ENCODE results near the gene PROCA1.

Gene PROCA1

DNA sequence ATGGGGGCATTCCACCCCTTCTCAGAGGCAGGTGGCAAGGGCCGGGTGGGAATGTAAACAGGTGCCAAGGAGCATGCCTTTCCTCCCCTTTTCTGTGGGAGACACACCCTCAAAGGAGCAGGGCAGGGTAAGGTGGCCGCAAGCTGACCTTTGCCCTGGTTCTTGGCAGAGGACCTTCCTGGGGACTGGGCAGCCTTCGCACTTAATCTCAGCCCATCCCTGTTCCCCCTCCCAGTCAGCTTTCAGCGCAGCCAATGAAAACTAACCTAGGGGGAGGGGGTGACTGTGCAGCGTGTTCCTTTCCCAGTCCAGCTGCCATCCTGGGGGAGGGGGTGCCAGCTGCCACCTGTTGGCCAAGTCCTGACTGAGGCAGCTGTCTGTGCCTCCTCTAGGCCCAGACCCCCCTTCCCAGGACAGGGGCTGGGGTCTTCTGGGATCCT is 34.9 kb upstream of the PROCA1 start:
- Histone ChIP-seq H3K9ac (ENCODE audit: low read depth, low read length, poor library complexity) (peak overlapping the region; percentile 9), H4K91ac (ENCODE audit: low read depth, low read length, poor library complexity) (no peak overlapping the region), H3K4me1 (ENCODE audit: control insufficient read depth in 2 of 2, insufficient read depth in 1 of 2, low read depth in 1 of 2, low read length in 2 of 2) (peaks cover 19 to 30% of the 10 kb centered on the region in 2 donors), H2BK12ac (ENCODE audit: low read length) (no peak overlapping the region), H3K36me3 (replicated peaks in 1 of 2; ENCODE audit: control insufficient read depth in 2 of 2, insufficient read depth in 2 of 2, low read length in 2 of 2) (peaks cover 50 to 72% of the 10 kb centered on the region in 2 donors), H3K23ac (ENCODE audit: low read depth, low read length, poor library complexity) (peak overlapping the region; percentile 40), H3K14ac (ENCODE audit: low read length) (no peak overlapping the region), H2BK15ac (ENCODE audit: low read length) (no peak overlapping the region), H3K4me2 (ENCODE audit: insufficient read depth, low read length, poor library complexity, severe bottlenecking) (peak overlapping the region; percentile 52), H3K79me1 (ENCODE audit: low read depth, low read length) (peaks cover 27% of the 10 kb centered on the region), H3K27me3 (ENCODE audit: control insufficient read depth in 3 of 3, insufficient read depth in 3 of 3, low read depth in 1 of 3, low read length in 3 of 3) (no peaks in the 10 kb centered on the region), H2AK5ac (ENCODE audit: low read depth, low read length) (no peak overlapping the region), H3K9me3 (replicated peaks in 1 of 2; ENCODE audit: control insufficient read depth in 2 of 2, insufficient read depth in 1 of 2, low read depth in 1 of 2, low read length in 2 of 2) (peaks cover 0 to 3% of the 10 kb centered on the region in 2 donors), H3K4ac (ENCODE audit: low read length) (no peak overlapping the region), H2AFZ (ENCODE audit: low read length) (no peak overlapping the region), H3K27ac (replicated peaks; ENCODE audit: low read length) (peak overlapping the region; percentile 72), H4K8ac (ENCODE audit: low read depth, low read length) (no peak overlapping the region), H2BK5ac (ENCODE audit: low read length) (peak overlapping the region; percentile 32), H3K4me3 (ENCODE audit: low read length in 2 of 2) (peak overlapping the region; percentile 9 to 74), H3K18ac (ENCODE audit: low read length) (peak overlapping the region; percentile 70), H2BK120ac (ENCODE audit: low read depth, low read length) (no peak overlapping the region)
- no CpG with 5 or more reads among the region's 5 CpGs for WGBS, 2 donors (ENCODE audit: extremely low coverage in 2 of 2, insufficient read length in 2 of 2, insufficient replicate concordance in 1 of 2)
- no peak for DNase-seq (ENCODE audit: low spot score)

DNA sequence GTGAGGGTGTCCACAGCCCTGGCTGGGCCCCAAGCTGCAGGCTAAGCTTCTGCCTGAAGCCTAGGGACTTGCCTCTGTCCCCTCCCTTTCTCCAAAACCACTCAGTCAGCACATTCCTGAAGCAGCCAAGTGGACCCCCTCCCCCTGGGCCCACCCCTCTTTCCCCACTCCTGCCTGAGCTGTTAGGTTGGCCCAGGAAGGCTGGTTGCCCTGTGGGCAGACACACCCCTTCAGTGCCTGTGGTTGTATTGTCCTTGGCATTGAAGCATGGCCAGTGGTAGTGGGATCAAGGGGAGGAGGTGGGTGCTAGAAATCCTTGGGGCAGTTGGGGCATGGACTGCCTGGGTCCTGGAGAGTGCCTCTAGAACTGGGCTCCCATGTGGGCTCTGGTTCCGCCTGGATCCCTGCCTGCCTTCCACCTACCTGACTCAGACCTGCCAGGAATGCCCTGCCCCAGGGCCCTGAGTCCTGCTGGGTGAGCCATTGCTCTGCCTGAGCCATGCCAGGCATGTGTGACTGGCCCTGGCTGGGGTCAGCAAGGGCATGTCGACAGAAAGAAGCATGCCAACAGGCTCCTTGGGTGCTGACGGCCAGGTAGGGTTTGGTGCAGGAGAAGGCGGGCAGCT is 34.2 kb upstream of the PROCA1 start:
- Histone ChIP-seq H2AFZ (ENCODE audit: low read length) (no peak overlapping the region), H3K4me1 (ENCODE audit: control insufficient read depth in 2 of 2, insufficient read depth in 1 of 2, low read depth in 1 of 2, low read length in 2 of 2) (peaks cover 19 to 30% of the 10 kb centered on the region in 2 donors), H4K91ac (ENCODE audit: low read depth, low read length, poor library complexity) (no peak overlapping the region), H2BK5ac (ENCODE audit: low read length) (peak overlapping the region; percentile 100), H3K14ac (ENCODE audit: low read length) (no peak overlapping the region), H3K18ac (ENCODE audit: low read length) (peak overlapping the region; percentile 100), H3K27me3 (ENCODE audit: control insufficient read depth in 3 of 3, insufficient read depth in 3 of 3, low read depth in 1 of 3, low read length in 3 of 3) (no peaks in the 10 kb centered on the region), H3K9ac (ENCODE audit: low read depth, low read length, poor library complexity) (peak overlapping the region; percentile 95), H3K79me1 (ENCODE audit: low read depth, low read length) (peaks cover 27% of the 10 kb centered on the region), H2BK12ac (ENCODE audit: low read length) (peak overlapping the region; percentile 65), H3K4me3 (ENCODE audit: low read length in 2 of 2) (peak overlapping the region; percentile 74 to 98), H3K4ac (ENCODE audit: low read length) (peak overlapping the region; percentile 13), H3K36me3 (replicated peaks in 1 of 2; ENCODE audit: control insufficient read depth in 2 of 2, insufficient read depth in 2 of 2, low read length in 2 of 2) (peaks cover 46 to 71% of the 10 kb centered on the region in 2 donors), H3K9me3 (replicated peaks in 1 of 2; ENCODE audit: control insufficient read depth in 2 of 2, insufficient read depth in 1 of 2, low read depth in 1 of 2, low read length in 2 of 2) (peaks cover 0 to 6% of the 10 kb centered on the region in 2 donors), H4K8ac (ENCODE audit: low read depth, low read length) (no peak overlapping the region), H2AK5ac (ENCODE audit: low read depth, low read length) (peak overlapping the region; percentile 100), H2BK120ac (ENCODE audit: low read depth, low read length) (peak overlapping the region; percentile 16), H3K4me2 (ENCODE audit: insufficient read depth, low read length, poor library complexity, severe bottlenecking) (peak overlapping the region; percentile 73), H3K27ac (replicated peaks; ENCODE audit: low read length) (peak overlapping the region; percentile 100), H2BK15ac (ENCODE audit: low read length) (peak overlapping the region; percentile 99), H3K23ac (ENCODE audit: low read depth, low read length, poor library complexity) (no peak overlapping the region)
- DNase-seq (ENCODE audit: low spot score) = no peak
- no CpG with 5 or more reads among the region's 4 CpGs for WGBS, 2 donors (ENCODE audit: extremely low coverage in 2 of 2, insufficient read length in 2 of 2, insufficient replicate concordance in 1 of 2)

DNA sequence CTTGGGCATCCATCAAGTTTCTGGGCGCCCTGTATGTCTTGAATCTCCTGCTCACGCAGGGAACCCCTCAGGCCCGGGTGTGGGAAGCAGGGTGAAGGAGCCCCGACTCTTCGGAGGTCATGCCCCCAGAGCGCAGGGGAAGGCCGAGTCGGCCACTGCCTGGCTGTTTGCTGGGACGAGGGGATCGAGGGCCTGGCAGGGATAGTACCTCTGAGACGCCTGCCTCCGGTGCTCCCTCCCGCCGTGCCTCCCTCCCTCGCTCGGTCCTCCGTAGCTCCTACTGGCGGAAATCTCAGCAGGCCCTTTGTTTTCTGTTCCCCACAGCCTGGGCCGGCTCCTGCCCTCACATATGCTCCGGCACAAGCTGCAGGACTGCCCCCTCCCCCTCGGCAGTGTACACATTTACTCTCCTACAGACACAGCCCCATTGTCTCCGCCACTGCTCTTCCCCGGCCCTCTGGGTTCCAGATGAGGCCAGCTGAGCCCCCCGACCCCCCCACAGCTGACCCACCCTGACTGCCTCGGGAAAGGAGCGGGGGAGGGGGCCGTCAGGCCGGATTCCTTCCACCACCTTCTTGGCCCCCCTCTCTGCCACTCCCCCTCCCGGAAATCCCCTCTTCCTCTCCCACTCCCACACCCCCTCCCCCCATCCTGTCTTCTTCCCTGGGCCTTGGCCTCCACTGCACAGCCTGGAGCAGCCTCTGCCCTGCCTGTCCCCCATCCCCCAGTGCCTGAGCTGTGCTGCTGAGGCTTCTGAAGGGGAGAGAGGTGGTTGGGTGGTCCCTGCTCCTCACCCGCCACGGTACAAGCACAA is 33.5 kb upstream of the PROCA1 start:
- H2BK12ac ChIP-seq (ENCODE audit: low read length) = peak overlapping the region; percentile 93
- no peak overlapping the region for H2AFZ ChIP-seq (ENCODE audit: low read length)
- H2BK5ac ChIP-seq (ENCODE audit: low read length) = peak overlapping the region; percentile 100
- peak overlapping the region; percentile 100 for H2AK5ac ChIP-seq (ENCODE audit: low read depth, low read length)
- H2BK15ac ChIP-seq (ENCODE audit: low read length) = peak overlapping the region; percentile 99
- peak overlapping the region; percentile 95 for H4K8ac ChIP-seq (ENCODE audit: low read depth, low read length)
- H3K9me3 ChIP-seq (replicated peaks in 1 of 2; ENCODE audit: control insufficient read depth in 2 of 2, insufficient read depth in 1 of 2, low read depth in 1 of 2, low read length in 2 of 2) = peaks cover 0 to 9% of the 10 kb centered on the region in 2 donors
- peak overlapping the region; percentile 93 for H3K4ac ChIP-seq (ENCODE audit: low read length)
- H3K14ac ChIP-seq (ENCODE audit: low read length) = peak overlapping the region; percentile 91
- H4K91ac ChIP-seq (ENCODE audit: low read depth, low read length, poor library complexity) = peak overlapping the region; percentile 66
- H3K4me1 ChIP-seq (ENCODE audit: control insufficient read depth in 2 of 2, insufficient read depth in 1 of 2, low read depth in 1 of 2, low read length in 2 of 2) = peaks cover 19 to 26% of the 10 kb centered on the region in 2 donors
- peak; percentile 62 for DNase-seq (ENCODE audit: low spot score)
- no peaks in the 10 kb centered on the region for H3K27me3 ChIP-seq (ENCODE audit: control insufficient read depth in 3 of 3, insufficient read depth in 3 of 3, low read depth in 1 of 3, low read length in 3 of 3)
- H3K9ac ChIP-seq (ENCODE audit: low read depth, low read length, poor library complexity) = peak overlapping the region; percentile 95
- H3K79me1 ChIP-seq (ENCODE audit: low read depth, low read length) = peaks cover 27% of the 10 kb centered on the region
- H3K18ac ChIP-seq (ENCODE audit: low read length) = peak overlapping the region; percentile 100
- H3K27ac ChIP-seq (replicated peaks; ENCODE audit: low read length) = peak overlapping the region; percentile 100
- H2BK120ac ChIP-seq (ENCODE audit: low read depth, low read length) = peak overlapping the region; percentile 100
- no CpG with 5 or more reads among the region's 31 CpGs for WGBS, 2 donors (ENCODE audit: extremely low coverage in 2 of 2, insufficient read length in 2 of 2, insufficient replicate concordance in 1 of 2)
- peak overlapping the region; percentile 73 for H3K4me2 ChIP-seq (ENCODE audit: insufficient read depth, low read length, poor library complexity, severe bottlenecking)
- peaks cover 39 to 69% of the 10 kb centered on the region in 2 donors for H3K36me3 ChIP-seq (replicated peaks in 1 of 2; ENCODE audit: control insufficient read depth in 2 of 2, insufficient read depth in 2 of 2, low read length in 2 of 2)
- peak overlapping the region; percentile 74 to 98 for H3K4me3 ChIP-seq (ENCODE audit: low read length in 2 of 2)
- peak overlapping the region; percentile 95 for H3K23ac ChIP-seq (ENCODE audit: low read depth, low read length, poor library complexity)
